NB4 (cell line): Measurements from ENCODE around the gene PPFIA1.

Experiments
- TF ChIP-seq, protein P1 (sequence below): IDR thresholded peaks from one replicate; pipeline ENCODE4 v1.5.1; 2012; ENCODE audit warnings: low read depth, low read length
- TF ChIP-seq, protein P2 (sequence below): IDR thresholded peaks from 2 replicates; pipeline ENCODE4 v1.6.1; 2011; ENCODE audit warnings: low read depth, low read length

- TF ChIP-seq, protein P1, sequence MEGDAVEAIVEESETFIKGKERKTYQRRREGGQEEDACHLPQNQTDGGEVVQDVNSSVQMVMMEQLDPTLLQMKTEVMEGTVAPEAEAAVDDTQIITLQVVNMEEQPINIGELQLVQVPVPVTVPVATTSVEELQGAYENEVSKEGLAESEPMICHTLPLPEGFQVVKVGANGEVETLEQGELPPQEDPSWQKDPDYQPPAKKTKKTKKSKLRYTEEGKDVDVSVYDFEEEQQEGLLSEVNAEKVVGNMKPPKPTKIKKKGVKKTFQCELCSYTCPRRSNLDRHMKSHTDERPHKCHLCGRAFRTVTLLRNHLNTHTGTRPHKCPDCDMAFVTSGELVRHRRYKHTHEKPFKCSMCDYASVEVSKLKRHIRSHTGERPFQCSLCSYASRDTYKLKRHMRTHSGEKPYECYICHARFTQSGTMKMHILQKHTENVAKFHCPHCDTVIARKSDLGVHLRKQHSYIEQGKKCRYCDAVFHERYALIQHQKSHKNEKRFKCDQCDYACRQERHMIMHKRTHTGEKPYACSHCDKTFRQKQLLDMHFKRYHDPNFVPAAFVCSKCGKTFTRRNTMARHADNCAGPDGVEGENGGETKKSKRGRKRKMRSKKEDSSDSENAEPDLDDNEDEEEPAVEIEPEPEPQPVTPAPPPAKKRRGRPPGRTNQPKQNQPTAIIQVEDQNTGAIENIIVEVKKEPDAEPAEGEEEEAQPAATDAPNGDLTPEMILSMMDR: no peak
- TF ChIP-seq, protein P2, sequence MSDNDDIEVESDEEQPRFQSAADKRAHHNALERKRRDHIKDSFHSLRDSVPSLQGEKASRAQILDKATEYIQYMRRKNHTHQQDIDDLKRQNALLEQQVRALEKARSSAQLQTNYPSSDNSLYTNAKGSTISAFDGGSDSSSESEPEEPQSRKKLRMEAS: no peak
These were observed 40.2 kb upstream of the PPFIA1 start for GRCh38 chr11:70230151-70230839.
